Midbrain (tissue), 1 donor: ENCODE data around the gene NR6A1.
A peak's percentile ranks its signal among the peaks of the same experiment; 100 is the strongest.
"Not testable (repeated sequence)": the region's sequence is repeated elsewhere in the genome, so short reads cannot be mapped to it uniquely, and the experiment has no call there.

Source experiments
- DNase-seq: peaks from one replicate; lab custom pipeline; 2025; lab: John Stamatoyannopoulos, UW

NR6A1 gene

DNA sequence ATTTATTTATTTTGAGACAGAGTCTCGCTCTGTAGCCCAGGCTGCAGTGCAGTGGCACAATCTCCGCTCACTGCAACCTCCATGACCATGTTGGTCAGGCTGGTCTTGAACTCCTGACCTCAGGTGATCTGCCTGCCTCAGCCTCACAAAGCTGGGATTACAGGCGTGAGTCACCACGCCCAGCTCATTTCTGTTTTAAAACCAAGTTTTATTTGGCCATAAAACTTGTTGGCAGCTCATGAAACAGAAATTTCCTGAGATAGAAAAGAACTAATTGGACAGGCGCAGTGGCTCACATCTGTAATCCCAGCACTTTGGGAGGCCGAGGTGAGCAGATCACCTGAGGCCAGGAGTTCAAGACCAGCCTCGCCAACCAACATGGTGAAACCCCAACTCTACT is 155.3 kb downstream of the NR6A1 start:
- DNase-seq, result not testable (repeated sequence)

GRCh38 chr9:124615100-124615742 is 155.9 kb downstream of the NR6A1 start:
- DNase-seq, result no peak

- DNase-seq, result no peak
These were observed 157.3 kb downstream of the NR6A1 start for GRCh38 chr9:124613849-124614248.

GRCh38 chr9:124611106-124611505 is 160.0 kb downstream of the NR6A1 start:
- DNase-seq, result no peak

- DNase-seq, result no peak
These were observed 165.1 kb downstream of the NR6A1 start for GRCh38 chr9:124606027-124606426.

- no peak for DNase-seq
These were observed 165.9 kb downstream of the NR6A1 start for GRCh38 chr9:124605258-124605657.

GRCh38 chr9:124602632-124603031 is 168.5 kb downstream of the NR6A1 start:
- DNase-seq, result no peak

GRCh38 chr9:124602204-124602603 is 168.9 kb downstream of the NR6A1 start:
- DNase-seq, result no peak

- no peak for DNase-seq
These were observed 170.7 kb downstream of the NR6A1 start for GRCh38 chr9:124600407-124600806.

DNA sequence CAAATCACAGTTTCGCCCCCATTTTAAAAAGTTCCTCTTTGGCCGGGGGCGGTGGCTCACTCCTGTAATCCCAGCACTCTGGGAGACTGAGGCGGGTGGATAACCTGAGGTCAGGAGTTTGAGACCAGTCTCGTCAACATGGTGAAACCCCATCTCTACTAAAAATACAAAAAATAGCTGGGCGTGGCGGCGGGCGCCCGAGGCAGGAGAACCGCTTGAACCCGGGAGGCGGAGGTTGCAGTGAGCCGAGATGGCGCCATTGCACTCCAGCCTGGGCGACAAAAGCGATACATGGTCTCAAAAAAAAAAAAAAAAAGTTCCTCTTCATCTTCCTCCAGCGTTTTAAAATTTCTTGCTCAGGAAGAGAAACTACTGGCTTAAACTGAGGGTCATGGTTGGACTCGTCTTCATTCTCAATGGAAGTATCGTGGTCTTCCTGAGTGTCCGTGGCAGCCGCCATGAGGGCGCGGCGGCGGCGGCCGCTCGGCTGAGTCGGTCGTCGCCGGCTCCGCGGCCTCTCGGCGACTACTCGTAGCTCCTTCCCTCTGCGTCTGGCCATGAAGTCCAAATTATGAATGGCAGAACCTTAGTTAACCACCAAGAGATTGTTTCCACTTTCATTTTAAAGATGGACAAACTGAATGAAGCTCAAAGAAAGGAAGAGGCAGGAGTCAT is 171.9 kb downstream of the NR6A1 start:
- no peak for DNase-seq

DNA sequence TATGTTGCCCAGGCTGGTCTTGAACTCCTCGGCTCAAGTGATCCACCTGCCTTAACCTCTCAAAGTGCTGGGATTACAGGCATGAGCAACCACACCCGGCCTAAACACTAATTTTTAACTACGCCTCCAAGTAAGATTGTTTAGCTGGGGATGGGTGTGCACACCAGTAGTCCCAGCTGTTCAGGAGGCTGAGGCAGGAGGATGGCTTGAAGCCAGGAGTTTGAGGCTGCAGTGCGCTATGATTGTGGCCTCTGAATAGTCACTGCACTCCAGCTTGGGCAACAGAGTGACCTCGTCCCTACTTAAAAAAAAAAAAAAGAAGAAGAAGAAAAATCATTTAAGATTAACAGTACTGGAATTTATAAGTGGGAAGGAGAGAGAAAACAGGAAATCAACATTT is 173.1 kb downstream of the NR6A1 start:
- no peak for DNase-seq

DNA sequence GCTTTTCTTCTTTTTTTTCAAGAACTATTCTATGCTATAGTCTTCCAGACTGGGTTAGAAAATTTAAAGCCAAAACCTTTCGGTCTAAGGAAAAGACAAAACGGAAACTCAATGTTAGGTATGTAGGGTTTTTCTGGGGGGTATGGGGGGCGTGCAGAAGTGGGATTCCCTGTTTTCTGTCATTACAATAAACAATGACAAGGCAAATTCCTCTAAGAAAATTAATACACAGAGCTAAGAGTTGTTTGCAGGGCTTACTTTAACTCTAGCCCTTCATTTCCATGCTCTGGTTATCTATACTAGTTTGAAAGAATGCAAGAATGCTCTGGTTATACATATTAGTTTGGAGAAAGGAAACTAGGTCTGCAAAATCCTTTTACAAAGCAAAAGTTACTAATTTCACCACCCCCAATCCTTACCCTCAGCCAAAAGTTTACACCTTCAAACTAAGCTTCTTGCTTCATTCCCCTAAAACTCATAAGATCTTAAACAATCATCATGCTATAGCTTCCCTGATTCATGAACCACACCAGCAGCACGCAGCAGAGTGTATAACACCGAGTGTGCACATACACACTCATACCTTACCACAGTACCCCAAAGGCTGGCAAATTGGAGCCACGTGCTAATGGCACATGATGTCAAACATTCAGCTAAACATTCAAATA is 174.8 kb downstream of the NR6A1 start:
- no peak for DNase-seq

DNA sequence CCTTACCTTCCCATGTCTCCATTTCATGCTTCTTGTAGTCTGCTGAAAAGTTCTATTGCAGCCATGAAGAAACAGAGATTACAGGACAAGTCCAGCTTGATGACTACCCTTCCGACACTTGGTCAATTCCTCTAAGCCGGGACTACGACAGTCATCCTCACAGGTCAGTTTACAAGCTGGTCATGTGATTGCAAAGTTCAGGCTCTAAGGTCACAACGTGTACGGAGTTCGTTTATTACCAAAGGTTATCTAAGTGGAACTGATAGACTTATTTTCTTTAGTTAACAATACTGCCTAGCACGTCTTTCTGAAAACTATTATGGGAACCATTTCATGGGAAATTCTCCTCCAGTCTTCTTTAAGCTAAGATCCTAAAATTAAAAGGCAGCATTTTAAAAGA is 175.4 kb downstream of the NR6A1 start:
- DNase-seq, result no peak

DNA sequence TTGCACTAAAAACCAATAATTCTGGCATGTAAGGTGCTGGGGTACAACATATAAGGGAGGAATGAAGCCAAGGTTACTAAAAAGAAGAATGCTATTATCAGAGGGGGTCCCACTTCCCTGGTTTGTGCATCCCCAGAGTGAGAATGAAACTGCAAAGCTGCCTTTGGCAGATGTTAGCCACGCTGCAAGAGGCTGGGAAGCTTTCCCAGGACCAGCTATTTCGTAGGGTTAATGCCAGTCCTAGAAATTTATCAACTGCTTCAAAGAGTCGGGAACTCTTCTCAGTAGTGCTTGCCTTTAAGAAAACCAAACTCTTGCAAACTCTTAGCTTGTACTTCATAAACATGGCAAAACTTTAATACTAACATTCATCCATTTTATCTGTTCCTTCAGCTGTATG is 176.4 kb downstream of the NR6A1 start:
- DNase-seq, result peak; percentile 7

GRCh38 chr9:124594225-124594624 is 176.9 kb downstream of the NR6A1 start:
- no peak for DNase-seq

DNA sequence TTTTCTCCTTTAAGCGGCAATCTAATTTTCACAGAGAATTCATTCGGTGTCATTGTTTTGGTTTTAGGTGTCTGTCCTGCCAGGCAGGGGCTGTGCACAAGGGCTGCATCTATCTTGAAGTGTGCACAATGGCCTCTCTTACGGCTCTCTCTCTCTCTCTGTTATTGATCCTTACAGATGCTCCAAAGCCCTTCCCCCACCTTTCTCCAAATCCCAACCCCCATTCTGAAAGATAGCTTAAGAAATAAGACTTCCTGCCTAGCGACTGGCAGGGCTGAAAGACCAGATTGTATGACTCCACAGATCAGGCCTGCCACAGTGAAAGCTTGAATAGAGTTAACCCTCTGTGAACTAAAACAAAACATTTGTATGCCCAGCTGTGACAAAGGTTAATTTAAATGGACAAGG is 177.5 kb downstream of the NR6A1 start:
- no peak for DNase-seq

- DNase-seq, result no peak
These were observed 177.9 kb downstream of the NR6A1 start for GRCh38 chr9:124593200-124593599.

GRCh38 chr9:124590889-124591641 is 180.0 kb downstream of the NR6A1 start:
- DNase-seq, result no peak

DNA sequence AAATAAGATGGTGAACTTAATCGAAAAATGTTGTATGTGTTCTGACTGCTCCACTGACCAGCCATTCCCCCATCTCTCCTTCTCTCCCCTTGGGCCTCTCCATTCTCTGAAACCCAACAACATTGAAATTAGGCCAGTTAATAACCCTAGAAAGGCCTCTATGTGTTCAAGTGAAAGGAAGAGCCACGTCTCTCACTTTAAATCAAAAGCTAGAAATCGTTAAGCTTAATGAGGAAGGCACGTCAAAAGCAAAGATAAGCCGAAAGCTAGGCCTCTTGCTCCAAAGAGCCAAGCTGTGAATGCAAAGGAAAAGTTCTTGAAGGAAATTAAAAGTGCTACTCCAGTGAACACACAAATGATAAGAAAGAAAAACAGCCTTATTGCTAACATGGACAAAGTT is 186.5 kb downstream of the NR6A1 start:
- DNase-seq, result no peak

DNA sequence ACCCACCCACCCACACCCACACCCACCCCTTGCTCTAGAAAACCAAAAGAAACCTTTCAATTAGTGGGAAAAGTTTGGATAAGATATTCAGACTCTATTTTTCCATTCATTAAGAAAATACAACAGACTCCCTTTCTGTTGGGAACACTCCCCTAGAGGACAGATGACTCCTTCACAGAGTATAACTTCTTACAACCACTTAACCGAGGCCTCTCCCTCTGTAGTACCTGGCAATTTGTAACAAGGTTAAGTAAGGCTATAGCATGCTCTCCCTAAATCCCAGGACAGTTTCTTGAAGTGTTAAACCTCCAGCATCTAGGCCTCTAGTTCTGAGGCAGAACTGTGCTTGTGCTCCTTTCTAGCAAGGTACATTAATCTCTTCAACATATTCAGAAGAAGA is 188.0 kb downstream of the NR6A1 start:
- DNase-seq, result no peak

DNA sequence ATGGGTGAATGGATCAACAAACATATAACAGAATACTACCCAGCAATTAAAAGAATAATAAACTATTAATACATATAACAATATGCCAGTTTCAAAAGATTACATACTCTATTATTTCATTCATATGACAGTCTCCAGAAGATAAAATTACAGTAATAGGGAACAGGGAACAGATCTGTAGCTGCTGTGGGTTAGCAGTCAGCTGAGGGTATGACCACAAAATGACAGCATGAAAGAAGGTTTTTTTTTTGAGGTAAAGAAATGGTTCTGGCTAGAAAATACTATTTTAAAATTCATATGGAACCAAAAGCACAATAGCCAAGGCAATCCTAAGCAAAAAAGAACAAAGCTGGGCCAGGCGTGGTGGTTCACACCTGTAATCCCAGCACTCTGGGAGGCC is 190.9 kb downstream of the NR6A1 start:
- DNase-seq, result no peak

GRCh38 chr9:124576751-124577150 is 194.4 kb downstream of the NR6A1 start:
- DNase-seq, result no peak
